ENCODE data around the gene PDLIM1. TPM values are rescaled to one million over a fixed set of nuclear protein-coding genes. Genes with fewer than 3 reads are reported as not detected.

Gene PDLIM1
- total and polyA plus RNA-seq, 2 of the 8 experiments (the other 6 are each of a cell fraction or from before 2014, with no cell fraction given) = 169 to 245 TPM

DNA sequence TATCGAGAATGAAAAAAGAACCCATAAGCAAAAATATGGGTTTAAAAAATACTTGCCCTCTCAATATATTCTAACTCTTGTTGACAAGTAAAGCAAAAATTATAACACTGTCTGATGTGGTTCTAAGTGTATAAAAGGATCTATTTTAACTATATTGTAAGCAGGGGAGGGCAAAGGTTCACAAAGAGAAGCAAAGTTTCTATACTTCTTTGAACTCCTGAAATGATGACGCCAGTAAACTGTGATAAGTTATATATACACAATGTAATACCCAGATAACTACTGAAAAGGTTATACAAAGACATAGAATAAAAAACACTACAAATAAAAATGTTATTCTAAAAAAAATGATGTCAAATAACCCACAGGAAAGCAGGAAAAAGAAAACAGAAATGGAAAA lies 37.1 kb downstream of the PDLIM1 start (continued):
- TF ChIP-seq, protein P1, sequence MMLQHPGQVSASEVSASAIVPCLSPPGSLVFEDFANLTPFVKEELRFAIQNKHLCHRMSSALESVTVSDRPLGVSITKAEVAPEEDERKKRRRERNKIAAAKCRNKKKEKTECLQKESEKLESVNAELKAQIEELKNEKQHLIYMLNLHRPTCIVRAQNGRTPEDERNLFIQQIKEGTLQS (IDR thresholded peaks at IDR 0.05; ENCODE audit: insufficient read depth, low read depth, low read length) = no peak

All from H1 (cell line).